NCI-H2081 (cell line): ENCODE measurements around the gene RTL1.

Experiments
- DNase-seq, 2 experiments: peaks; one replicate each; lab custom pipeline; 2025; lab: John Stamatoyannopoulos, UW

RTL1 gene

GRCh38 chr14:100865682-100866591 is 37.6 kb downstream of the RTL1 start:
- DNase-seq: no peak

GRCh38 chr14:100864960-100865681 is 38.4 kb downstream of the RTL1 start:
- DNase-seq: no peak

GRCh38 chr14:100864206-100864605 is 39.3 kb downstream of the RTL1 start:
- DNase-seq: no peak

GRCh38 chr14:100862793-100863192 is 40.7 kb downstream of the RTL1 start:
- no peak for DNase-seq

GRCh38 chr14:100862277-100862676 is 41.2 kb downstream of the RTL1 start:
- no peak for DNase-seq

GRCh38 chr14:100861937-100862247 is 41.6 kb downstream of the RTL1 start:
- no peak for DNase-seq

GRCh38 chr14:100861188-100861936 is 42.2 kb downstream of the RTL1 start:
- no peak for DNase-seq

GRCh38 chr14:100860556-100861187 is 42.9 kb downstream of the RTL1 start:
- DNase-seq: peak in 1 of 2 experiments; percentile 14

GRCh38 chr14:100859781-100860180 is 43.7 kb downstream of the RTL1 start:
- DNase-seq: no peak

- DNase-seq: no peak
Observed at GRCh38 chr14:100858838-100859220, 44.7 kb downstream of the RTL1 start.

GRCh38 chr14:100857923-100858837 is 45.3 kb downstream of the RTL1 start:
- no peak for DNase-seq

GRCh38 chr14:100857233-100857922 is 46.1 kb downstream of the RTL1 start:
- no peak for DNase-seq

- no peak for DNase-seq
Observed at GRCh38 chr14:100856056-100856950, 47.2 kb downstream of the RTL1 start.

- no peak for DNase-seq
Observed at GRCh38 chr14:100855256-100855930, 48.1 kb downstream of the RTL1 start.

- DNase-seq: no peak
Observed at GRCh38 chr14:100854435-100854834, 49.1 kb downstream of the RTL1 start.

GRCh38 chr14:100851946-100852620 is 51.4 kb downstream of the RTL1 start:
- DNase-seq: no peak

- no peak for DNase-seq
Observed at GRCh38 chr14:100851586-100851916, 52.0 kb downstream of the RTL1 start.

- peak; percentile 22 to 28 for DNase-seq
Observed at GRCh38 chr14:100850841-100851585, 52.5 kb downstream of the RTL1 start.
